Measurements from ENCODE around the gene AHRR.

AHRR gene

DNA sequence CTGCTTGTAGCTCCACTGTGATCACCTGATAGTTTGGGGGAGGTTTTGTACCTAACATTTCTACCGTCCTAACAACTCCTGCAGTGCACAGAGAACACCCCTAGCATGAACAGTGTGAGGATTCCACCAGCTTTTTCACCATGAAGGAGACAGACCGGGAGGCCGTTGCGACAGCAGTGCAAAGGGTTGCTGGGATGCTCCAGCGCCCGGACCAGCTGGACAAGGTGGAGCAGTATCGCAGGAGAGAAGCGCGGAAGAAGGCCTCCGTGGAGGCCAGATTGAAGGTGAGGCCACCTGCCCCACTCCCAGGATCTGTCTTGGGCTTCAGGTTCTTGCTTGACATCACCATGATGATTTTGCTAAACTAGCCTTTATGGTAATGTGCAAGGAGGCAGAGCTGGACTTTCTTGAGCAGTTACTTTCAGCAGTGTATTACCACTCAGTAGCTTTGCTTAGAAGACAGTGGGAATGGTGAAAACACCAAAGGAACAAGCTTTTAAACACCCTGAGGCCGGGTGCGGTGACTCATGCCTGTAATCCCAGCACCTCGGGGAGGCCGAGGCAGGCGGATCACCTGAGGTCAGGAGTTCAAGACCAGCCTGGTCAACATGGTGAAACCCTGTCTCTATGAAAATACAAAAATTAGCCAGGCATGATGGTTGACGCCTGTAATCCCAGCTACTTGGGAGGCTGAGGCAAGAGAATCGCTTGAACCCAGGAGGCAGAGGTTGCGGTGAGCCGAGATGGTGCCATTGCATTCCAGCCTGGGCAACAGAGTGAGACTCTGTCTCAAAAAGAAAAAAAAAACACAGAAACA, 124.8 kb downstream of the AHRR start:
- DNase-seq = no peak

DNA sequence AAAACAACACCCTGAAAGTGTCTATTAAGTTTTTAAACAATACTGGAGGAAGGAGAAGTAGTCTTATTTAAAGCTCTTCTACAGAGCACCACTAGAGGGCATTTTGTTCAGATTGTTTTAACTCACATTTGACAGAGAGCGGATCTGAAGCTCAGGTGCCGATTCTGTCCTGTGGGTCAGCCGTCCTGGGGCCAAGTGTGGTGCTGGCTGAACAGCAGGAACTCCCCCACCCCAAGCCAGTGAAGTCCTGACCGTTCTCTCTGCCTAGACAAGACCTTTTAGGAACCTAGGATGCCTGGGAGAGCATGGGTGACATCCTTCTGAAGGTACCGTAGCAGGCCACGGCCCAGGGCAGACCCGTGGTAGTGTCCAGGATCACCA, 125.4 kb downstream of the AHRR start:
- no peak for DNase-seq

DNA sequence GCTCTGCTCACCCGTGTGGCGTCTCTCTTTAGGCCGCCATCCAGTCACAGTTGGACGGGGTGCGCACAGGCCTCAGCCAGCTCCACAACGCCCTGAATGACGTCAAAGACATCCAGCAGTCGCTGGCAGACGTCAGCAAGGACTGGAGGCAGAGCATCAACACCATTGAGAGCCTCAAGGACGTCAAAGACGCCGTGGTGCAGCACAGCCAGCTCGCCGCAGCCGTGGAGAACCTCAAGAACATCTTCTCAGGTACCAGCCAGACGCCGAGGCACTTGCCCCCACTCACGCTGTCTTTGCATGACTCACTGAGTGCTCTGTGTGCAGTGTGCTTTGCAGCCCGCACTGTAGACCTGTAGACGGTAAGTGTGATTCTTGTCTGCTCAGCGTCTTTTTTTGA, 126.0 kb downstream of the AHRR start:
- DNase-seq = no peak

DNA sequence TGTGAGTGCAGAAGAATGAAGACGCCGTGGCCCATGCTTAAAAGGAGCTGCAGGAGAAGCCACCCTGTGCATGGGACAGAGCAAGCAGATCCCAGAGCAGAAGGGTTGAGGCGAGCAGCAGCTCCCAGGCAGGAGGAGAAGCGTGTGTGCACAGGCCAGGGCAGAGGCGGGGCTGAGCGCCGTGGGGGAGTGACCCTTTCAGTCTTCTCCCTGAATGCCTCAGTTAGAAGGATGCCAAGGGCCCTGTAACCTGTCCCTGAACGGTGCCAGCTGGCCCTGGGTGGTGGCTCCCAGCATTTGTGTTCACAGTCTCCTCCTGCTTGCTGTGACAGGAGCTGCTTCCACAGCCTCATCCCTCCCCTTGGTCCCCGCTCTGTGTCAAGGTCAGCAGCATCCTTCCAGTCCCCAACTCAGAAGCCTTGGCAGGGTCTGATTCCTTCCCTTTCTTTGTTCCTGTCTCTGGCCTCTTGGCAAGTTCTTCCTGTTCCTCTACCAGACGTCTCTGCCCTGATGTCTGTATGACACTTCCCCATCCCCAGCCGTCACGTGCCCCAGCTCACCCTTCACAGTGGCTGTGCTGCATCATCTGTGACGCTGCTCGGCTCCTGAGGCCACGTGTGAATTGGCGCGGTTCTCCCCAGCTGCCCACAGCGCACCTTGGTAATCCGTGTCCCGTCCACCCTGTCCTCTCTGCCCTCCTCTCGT, 126.7 kb downstream of the AHRR start:
- DNase-seq = no peak

DNA sequence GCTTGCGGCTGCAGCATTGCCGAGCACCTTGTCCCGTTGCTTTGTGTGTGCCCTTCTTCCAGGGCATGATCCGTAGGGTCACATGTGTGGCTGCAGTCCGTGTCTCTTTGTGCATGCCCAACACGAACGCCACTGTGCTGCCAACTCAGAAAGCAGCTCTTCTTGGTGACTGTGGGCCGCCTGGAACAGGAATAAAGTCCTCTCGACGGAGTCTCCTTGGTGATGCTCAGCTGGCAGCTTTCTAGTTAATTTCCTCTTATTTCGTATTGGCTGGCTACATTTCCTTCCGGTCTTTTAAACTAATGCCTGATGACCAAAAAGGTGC, 127.2 kb downstream of the AHRR start:
- no peak for DNase-seq

DNA sequence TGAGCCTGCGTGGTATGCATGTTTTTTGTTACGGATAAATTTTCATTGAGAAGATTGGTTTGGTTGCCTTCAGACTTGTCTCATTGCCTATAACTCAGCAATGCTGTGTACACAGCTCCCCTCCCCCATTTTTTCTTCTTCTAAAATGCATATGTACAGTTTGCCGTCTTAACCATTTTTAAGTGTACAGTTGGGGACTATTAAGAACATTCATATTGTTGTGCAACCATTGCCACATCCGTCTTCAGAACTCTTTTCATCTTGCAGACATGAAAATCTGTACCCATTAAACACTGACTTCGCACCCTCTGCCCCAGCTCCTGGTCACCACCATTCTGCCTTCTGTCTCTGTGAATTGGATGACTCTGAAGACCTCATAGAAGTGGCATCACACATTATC, 127.6 kb downstream of the AHRR start:
- DNase-seq = no peak

DNA sequence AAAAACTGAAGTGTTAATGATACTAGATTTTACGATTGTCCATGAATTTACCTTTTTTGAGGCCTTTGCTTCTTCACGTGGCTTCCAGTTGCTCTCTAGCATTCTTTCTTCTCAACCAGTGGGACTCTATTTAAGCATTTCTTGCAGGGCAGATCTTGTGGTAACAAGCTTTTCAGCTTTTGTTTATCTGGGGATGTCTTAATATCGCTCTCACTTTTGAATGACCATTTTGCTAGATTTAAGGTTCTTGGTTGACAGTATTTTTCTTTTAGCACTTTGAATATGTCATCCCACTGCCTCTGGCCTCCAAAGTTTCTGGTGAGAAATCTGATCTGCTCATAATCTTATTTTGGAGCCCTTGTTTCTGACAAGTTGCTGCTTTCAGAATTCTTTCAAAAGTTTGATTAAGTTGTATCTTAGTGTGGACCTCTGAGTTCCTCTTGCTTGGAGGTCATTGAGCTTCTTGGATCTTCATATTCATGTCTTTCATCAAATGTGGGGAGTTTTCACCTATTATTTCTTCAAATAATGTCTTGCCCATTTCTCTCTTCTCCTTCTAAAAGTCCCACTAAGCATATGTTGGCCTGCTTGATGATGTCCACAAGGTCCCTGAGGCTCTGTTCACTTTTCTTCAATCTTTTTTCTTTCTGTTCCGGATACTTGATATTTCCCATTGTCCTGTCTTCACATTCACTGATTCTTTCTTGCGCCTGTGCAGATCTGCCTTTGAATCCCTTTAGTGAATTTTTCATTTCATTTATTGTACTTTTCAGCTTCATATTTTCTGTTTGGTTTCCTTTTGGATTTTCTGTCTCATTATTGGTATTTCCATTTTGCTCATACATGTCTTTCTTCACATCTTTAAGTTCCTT, 130.3 kb downstream of the AHRR start:
- no peak for DNase-seq

DNA sequence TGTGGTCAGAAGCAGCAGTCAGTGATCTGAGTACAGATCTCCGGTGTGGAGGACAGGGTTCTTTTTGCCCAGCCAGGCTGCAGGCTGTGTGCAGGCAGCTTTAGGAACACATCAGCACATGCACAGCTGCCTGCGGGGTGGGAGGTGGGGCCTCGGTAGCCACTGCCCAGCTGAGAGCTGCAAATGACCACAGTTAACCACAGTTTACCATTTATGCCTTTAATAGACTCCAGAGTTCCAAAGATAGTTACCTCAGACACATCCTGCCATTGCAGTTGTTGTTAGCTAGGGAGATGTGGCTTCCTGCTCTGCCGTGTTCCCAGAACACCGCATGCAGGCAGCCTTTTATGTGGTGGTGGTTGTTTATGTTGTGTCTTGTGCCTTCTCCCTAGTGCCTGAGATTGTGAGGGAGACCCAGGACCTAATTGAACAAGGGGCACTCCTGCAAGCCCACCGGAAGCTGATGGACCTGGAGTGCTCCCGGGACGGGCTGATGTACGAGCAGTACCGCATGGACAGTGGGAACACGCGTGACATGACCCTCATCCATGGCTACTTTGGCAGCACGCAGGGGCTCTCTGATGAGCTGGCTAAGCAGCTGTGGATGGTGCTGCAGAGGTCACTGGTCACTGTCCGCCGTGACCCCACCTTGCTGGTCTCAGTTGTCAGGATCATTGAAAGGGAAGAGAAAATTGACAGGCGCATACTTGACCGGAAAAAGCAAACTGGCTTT, 131.6 kb downstream of the AHRR start:
- no peak for DNase-seq

DNA sequence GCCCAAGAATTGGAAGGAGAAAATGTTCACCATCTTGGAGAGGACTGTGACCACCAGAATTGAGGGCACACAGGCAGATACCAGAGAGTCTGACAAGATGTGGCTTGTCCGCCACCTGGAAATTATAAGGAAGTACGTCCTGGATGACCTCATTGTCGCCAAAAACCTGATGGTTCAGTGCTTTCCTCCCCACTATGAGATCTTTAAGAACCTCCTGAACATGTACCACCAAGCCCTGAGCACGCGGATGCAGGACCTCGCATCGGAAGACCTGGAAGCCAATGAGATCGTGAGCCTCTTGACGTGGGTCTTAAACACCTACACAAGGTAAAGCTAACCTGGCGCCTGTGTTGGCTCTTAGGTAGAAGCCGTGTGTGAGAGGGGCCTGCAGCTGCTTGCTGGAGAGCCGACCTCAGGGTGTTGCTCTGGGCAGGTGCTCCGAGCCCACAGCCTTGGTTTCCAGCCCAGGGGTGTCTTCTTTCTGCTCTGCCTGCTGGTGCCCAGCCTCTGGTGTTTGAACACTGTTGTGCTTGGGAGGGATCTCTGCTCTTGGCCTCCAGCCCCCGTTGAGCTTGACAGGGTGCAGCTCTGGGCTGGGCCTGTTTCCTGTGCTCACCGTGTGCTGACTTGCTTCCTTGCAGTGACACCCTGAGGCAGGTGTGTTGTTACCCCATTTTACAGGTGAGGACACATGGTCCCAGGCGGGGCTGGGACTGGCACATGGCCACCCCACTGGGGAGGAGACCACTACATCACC, 132.4 kb downstream of the AHRR start:
- DNase-seq = no peak

DNA sequence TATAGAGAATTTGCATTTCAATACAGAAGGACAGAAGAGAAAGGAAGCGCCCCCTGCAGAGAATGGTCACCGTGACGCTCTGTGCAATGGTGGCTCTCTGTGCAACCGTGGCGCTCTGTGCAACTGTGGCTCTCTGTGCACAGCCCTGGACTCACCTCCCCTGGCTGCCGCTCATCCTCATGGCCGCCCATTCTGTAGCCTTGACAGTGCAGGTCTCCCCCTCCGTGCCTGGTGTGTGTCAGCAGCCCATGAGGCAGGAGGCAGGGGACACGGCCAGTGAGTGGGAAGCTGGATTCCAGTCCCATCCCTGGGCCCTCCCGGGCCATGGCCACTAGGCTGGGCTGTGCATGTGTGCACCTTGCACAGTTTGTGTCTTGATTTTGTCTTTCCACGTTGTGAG, 133.4 kb downstream of the AHRR start:
- DNase-seq = no peak

DNA sequence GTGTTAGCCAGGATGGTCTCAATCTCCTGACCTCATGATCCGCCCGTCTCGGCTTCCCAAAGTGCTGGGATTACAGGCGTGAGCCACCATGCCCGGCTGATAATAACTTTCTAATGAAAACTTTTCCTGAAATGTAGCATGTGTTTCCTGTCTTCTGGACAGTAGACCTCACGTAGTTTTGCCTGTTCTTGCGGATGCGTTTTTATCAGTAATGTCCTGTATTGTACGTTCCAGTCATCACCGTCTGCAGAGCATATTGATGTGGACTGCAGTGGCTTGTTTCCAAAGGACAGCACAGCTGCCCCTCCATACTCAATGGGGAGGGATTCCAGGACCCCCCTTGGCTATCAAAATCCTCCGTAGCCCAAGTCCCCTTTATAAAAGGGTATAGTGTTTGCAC, 134.3 kb downstream of the AHRR start:
- DNase-seq = no peak

DNA sequence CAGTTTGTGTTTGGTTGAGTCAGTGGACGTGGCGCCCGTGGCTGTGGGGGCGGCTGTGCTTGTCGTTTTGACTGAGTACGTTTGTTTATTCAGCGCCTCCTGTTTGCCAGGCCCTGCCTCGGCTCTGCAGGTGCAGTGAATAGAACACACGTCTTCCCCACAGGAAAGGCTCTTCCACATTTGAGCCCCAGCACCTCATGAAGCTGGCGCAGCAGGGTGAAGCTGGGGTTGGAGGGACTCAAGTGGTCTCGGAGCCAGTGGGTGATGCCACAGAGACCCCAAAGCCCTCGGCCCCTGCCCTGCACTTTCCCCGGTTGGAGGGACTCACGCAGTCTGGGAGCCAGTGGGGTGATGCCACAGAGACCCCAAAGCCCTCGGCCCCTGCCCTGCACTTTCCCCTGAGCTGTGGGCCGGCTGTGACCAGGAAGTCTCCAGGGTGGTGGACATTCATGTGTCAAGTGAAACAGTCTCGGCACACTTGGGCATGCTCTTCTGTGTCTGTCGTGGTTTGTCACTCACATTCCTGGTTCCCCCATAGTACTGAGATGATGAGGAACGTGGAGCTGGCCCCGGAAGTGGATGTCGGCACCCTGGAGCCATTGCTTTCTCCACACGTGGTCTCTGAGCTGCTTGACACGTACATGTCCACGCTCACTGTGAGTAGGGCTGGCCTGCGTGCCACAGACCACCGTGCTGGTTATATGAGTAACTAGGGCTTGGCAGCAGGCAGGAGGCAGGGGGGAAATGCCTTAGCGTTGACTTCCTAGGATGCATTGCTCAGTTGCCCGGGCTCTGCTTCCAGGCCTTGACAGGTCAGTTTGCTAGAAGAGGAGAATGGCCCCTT, 135.1 kb downstream of the AHRR start:
- DNase-seq = no peak

DNA sequence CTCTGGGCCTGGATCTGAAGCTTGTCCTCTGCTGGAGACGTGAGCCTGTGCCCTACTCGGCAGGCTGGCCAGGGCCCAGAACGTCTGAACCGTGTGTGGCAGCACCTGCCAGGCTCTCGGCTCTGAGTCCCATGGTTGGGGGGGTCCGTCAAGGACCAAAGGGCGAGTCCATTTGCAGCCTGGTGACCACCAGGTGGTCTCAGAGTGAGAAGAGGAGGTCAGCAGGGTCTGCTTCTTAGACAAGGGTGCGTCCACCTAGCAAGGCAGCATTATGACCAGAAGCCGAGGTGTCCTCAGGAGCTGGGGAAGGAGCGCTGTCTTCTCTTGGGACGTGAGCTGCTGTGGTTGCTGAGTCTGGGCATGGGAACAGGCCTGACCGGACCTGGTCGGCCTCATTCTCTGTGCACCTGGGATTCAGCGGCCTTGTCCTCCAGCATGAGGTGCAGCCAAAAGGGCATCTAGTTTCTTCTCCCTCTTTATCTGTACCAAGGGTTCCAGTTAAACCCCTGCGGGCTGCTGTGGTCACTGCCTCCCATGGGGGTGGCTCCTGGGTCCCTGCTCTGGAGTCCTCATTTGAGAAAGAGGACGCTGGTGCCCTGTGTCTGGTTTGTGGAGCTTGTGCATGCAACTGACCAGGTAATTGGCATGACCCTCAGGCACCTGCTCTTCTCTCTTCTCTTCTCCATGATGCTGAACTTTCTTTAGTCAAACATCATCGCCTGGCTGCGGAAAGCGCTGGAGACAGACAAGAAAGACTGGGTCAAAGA, 135.9 kb downstream of the AHRR start:
- DNase-seq = no peak

DNA sequence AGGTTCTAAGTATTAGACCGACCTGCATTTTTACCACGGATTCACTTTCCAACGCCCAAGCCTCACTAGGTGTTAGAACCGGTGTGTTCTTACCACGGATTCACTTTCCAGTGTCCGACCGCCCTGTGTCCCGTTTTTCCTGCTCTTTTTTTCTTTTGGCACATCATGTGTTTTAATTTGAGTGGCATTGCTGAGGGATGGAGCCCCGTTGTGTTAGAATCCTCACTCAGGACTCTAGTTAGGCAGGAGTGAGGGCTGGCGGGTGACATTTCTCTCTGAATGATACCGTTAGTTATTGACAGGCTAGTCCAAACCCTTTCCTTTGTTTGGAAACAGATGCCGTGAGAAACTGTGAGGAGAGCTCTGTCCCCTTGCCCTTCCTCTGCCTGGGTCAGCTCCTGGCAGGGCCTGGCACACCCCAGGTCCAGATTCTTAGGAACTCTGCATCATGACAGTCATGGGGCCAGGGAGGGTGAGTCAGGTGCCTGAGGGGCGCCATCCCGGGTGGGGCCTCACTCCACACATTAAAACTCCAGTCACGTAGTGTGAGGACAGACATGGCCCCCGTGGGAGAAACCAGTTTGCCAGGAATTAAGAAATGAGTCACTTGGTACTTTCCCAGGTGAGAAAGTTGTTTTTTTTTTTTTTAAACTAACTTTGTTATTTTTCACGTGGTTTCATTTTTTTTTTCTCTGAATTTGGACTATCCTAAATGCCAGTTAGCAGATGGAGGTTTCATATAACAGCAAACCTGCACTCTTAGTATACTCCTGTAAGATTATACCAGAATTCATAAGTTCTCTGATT, 137.2 kb downstream of the AHRR start:
- no peak for DNase-seq

DNA sequence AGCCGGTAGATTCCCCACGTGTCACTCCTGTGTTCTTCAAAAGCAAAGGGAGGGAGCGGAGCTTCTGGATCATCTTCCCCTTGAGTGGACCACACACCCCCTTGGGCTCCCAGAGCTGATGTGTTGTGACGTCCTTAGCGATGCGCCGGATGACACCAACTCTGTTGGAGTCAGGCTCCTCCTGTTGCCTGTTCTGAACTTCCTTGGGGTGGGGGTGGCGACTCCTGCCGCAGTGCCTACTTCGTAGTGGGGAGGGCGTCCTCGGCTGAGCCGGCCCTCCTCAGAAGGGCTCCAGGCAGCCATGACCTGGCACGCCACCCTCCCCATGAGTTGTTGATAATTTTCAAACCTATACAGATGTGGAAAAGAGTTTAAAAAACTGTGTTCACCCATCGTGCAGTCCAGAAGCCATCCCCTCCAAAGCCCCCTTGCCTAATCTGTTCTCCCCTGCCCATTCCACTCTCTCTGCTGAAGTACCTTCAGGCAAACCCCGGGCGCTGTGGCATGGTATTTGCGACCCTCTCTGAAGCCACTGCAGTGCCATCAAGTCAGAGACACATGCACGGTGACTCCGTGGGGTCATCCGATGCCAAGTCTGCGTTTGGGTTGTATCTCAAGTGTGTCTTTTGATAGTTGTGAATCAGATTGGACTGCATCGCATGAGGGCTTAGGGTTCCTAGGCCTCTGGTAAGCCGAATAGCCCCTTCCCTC, 138.2 kb downstream of the AHRR start:
- DNase-seq = no peak

DNA sequence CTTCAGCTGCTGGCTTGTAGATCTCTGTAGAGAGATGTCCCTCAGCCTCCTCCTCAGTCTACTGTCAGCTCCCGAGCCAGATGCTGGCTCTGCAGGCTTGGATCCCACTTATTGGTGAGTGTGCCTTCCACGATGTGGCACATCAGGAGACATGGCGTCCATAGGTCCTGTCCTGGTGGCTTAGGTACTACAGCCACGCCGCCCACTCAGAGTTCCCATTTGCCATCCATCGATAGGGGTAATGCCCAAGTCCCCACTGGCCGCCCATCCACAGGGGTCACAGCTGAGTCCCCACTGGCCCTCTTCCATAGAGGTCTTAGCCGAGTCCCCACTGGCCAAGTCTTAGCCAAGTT, 138.7 kb downstream of the AHRR start:
- no peak for DNase-seq

DNA sequence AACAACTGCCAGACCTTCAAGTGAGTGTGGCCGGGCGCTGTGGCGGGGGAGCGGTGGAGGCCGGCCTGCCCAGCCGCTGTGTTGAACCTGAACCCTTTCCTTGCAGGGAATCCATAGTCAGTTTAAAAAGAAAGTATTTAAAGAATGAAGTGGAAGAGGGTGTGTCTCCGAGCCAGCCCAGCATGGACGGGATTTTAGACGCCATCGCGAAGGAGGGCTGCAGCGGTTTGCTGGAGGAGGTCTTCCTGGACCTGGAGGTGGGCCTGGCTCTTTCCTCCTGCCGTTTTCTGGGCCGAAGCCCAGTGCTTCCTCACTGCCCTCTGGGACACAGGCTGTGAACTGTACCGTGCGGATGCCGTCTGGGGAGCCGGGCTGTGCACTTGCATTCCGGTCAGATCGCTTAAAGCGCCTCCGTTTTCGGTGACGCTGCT, 140.6 kb downstream of the AHRR start:
- DNase-seq = no peak

DNA sequence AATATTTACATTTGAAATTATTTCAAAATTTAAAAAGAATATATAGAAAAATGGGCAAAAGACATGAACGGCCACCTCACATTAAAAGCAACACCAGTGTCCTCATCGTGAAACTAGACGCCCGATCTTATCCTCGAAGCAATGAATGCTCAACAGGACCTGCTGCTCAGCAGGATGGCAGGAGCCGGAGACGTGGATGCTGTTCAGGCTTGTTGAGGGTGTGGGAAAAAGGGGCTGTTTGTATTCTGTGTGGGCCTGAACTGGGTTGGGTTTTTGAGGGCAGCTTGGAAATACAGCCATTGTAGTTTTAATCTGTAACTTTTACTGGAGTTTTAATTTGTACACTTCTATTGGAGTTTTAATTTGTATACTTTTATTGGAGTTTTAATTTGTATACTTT, 141.8 kb downstream of the AHRR start:
- no peak for DNase-seq

DNA sequence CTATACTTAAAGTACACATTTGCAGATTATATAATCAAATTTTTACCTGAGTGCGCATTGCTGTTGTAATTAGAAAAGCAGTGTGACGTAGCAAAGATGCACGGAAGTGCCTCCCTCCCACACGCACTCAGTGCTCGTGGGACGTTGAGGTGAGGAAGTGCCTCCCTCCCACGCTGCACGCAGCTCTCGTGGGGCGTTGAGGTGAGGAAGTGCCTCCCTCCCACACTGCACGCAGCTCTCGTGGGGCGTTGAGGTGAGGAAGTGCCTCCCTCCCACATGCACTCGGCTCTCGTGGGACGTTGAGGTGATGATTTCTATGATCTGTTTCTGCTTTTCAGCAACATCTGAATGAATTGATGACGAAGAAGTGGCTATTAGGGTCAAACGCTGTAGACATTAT, 142.4 kb downstream of the AHRR start:
- DNase-seq = peak; percentile 69
